Neural progenitor cell (in vitro differentiated cells): ENCODE results near the gene PROSER3. TPM values are rescaled to one million over a fixed set of nuclear protein-coding genes. Genes with fewer than 3 reads are reported as not detected.
A peak's percentile ranks its signal among the peaks of the same experiment; 100 is the strongest.

Experiments used
- DNase-seq: peaks from one replicate; pipeline ENCODE4 v3.0.0-alpha.2; 2016; ENCODE audit warnings: low spot score
- H2AFZ ChIP-seq: fragments of 200-600 bp; sonication (generic); replicated peaks from 2 replicates; pipeline ENCODE4 v1.6.1; 2016; ENCODE audit warnings: antibody characterized with exemption
- H3F3A ChIP-seq: fragments of 200-600 bp; sonication (generic); 2 replicates; pipeline ENCODE4 v1.6.1; 2016; ENCODE audit warnings: antibody characterized with exemption, low read depth
- H3K27ac ChIP-seq: fragments of 200-600 bp; sonication (generic); 2 replicates; pipeline ENCODE4 v1.5.1; 2016; ENCODE audit warnings: mild to moderate bottlenecking
- H3K27me3 ChIP-seq: fragments of 200-600 bp; sonication (generic); 2 replicates; pipeline ENCODE4 v1.6.1; 2016; ENCODE audit warnings: mild to moderate bottlenecking, moderate library complexity
- H3K36me3 ChIP-seq: fragments of 200-600 bp; sonication (generic); 2 replicates; pipeline ENCODE4 v1.5.1; 2016
- H3K4me1 ChIP-seq: fragments of 200-600 bp; sonication (generic); 2 replicates; pipeline ENCODE4 v1.6.1; 2016; ENCODE audit warnings: mixed run types
- H3K4me2 ChIP-seq: fragments of 200-600 bp; sonication (generic); 2 replicates; pipeline ENCODE4 v1.6.1; 2016
- H3K4me3 ChIP-seq: fragments of 200-600 bp; sonication (generic); 2 replicates; pipeline ENCODE4 v1.5.1; 2016
- H3K79me2 ChIP-seq: fragments of 200-600 bp; sonication (generic); 2 replicates; pipeline ENCODE4 v1.6.1; 2016; ENCODE audit warnings: low read depth
- H3K9ac ChIP-seq: fragments of 200-600 bp; sonication (generic); 2 replicates; pipeline ENCODE4 v1.6.1; 2016
- H3K9me3 ChIP-seq: fragments of 200-600 bp; sonication (generic); 2 replicates; pipeline ENCODE4 v1.5.1; 2016; ENCODE audit warnings: low read depth
- H4K20me1 ChIP-seq: fragments of 200-600 bp; sonication (generic); 2 replicates; pipeline ENCODE4 v1.6.1; 2016; ENCODE audit warnings: low read depth
- H3K27ac Mint-ChIP-seq: 3 replicates; pipeline ENCODE4 v1.8.0; 2021; ENCODE audit warnings: mixed read lengths
- H3K27me3 Mint-ChIP-seq: 2 replicates; pipeline ENCODE4 v1.8.0; 2022; ENCODE audit warnings: low read depth, mild to moderate bottlenecking, inconsistent platforms, moderate library complexity, mixed read lengths; ENCODE audit not compliant: insufficient read depth
- H3K36me3 Mint-ChIP-seq: 3 replicates; pipeline ENCODE4 v1.8.0; 2021; ENCODE audit warnings: mixed read lengths
- H3K4me1 Mint-ChIP-seq: 3 replicates; pipeline ENCODE4 v1.8.0; 2021; ENCODE audit warnings: mixed read lengths
- H3K4me3 Mint-ChIP-seq: 3 replicates; pipeline ENCODE4 v1.8.0; 2021; ENCODE audit warnings: mild to moderate bottlenecking, moderate library complexity, mixed read lengths
- H3K9me3 Mint-ChIP-seq: 3 replicates; pipeline ENCODE4 v1.8.0; 2020; ENCODE audit warnings: mixed read lengths
- EZH2 ChIP-seq: fragments of 200-600 bp; sonication (generic); IDR thresholded peaks from 2 replicates; pipeline ENCODE4 v1.6.1; 2017; ENCODE audit warnings: antibody characterized with exemption, mild to moderate bottlenecking, moderate library complexity
- EZH2phosphoT487 ChIP-seq: fragments of 200-600 bp; sonication (generic); IDR thresholded peaks from 2 replicates; pipeline ENCODE4 v1.6.1; 2017; ENCODE audit warnings: antibody characterized with exemption
- total RNA-seq: library from RNA; depleted of rRNA; stranded (reverse); fragments of >200 nt; gene quantifications from 2 replicates; pipeline ENCODE4 v1.2.3, GENCODE V29; 2015; ENCODE audit warnings: low replicate concordance
- TF ChIP-seq, protein P1 (sequence below): fragments of 200-600 bp; sonication (generic); IDR thresholded peaks from 2 replicates; pipeline ENCODE4 v1.5.1; 2017; ENCODE audit warnings: antibody characterized with exemption, mild to moderate bottlenecking

PROSER3 gene
- total RNA-seq, 1 donor from 2014 or later = 7.1 TPM

- H3K4me2 ChIP-seq = no peak overlapping the region
- no peaks in the 10 kb centered on the region for H3K27me3 ChIP-seq
- no peak overlapping the region for H2AFZ ChIP-seq
- H3K9ac ChIP-seq = no peak overlapping the region
- TF ChIP-seq EZH2 (no peak), EZH2phosphoT487 (no peak)
- TF ChIP-seq, protein P1, sequence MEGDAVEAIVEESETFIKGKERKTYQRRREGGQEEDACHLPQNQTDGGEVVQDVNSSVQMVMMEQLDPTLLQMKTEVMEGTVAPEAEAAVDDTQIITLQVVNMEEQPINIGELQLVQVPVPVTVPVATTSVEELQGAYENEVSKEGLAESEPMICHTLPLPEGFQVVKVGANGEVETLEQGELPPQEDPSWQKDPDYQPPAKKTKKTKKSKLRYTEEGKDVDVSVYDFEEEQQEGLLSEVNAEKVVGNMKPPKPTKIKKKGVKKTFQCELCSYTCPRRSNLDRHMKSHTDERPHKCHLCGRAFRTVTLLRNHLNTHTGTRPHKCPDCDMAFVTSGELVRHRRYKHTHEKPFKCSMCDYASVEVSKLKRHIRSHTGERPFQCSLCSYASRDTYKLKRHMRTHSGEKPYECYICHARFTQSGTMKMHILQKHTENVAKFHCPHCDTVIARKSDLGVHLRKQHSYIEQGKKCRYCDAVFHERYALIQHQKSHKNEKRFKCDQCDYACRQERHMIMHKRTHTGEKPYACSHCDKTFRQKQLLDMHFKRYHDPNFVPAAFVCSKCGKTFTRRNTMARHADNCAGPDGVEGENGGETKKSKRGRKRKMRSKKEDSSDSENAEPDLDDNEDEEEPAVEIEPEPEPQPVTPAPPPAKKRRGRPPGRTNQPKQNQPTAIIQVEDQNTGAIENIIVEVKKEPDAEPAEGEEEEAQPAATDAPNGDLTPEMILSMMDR = no peak
- peaks cover 17% of the 10 kb centered on the region for H3K36me3 Mint-ChIP-seq
- no peaks in the 10 kb centered on the region for H3K9me3 ChIP-seq
- H3K27ac Mint-ChIP-seq = no peak overlapping the region
- H3K79me2 ChIP-seq = no peaks in the 10 kb centered on the region
- no peak overlapping the region for H3K4me3 ChIP-seq
- H3K4me1 ChIP-seq = peaks cover 9% of the 10 kb centered on the region
- peaks cover 17% of the 10 kb centered on the region for H4K20me1 ChIP-seq
- H3K4me1 Mint-ChIP-seq = peaks cover 13% of the 10 kb centered on the region
- H3K9me3 Mint-ChIP-seq = no peaks in the 10 kb centered on the region
- no peak for DNase-seq
- no peak overlapping the region for H3K27ac ChIP-seq
- peaks cover 9% of the 10 kb centered on the region for H3K27me3 Mint-ChIP-seq
- H3K4me3 Mint-ChIP-seq = peak overlapping the region; percentile 68
- H3K36me3 ChIP-seq = no peaks in the 10 kb centered on the region
- H3F3A ChIP-seq = peaks cover 37% of the 10 kb centered on the region
These were observed 19.7 kb upstream of the PROSER3 start for GRCh38 chr19:35738021-35738886.

- no peaks in the 10 kb centered on the region for H3K9me3 ChIP-seq
- peak overlapping the region; percentile 68 for H3K4me3 Mint-ChIP-seq
- H4K20me1 ChIP-seq = peaks cover 17% of the 10 kb centered on the region
- no peak for DNase-seq
- no peak overlapping the region for H3K4me3 ChIP-seq
- H3F3A ChIP-seq = peaks cover 37% of the 10 kb centered on the region
- H3K27ac ChIP-seq = no peak overlapping the region
- H3K4me1 ChIP-seq = peaks cover 9% of the 10 kb centered on the region
- peaks cover 7% of the 10 kb centered on the region for H3K27me3 Mint-ChIP-seq
- no peaks in the 10 kb centered on the region for H3K79me2 ChIP-seq
- TF ChIP-seq EZH2phosphoT487 = no peak
- no peak for TF ChIP-seq EZH2
- TF ChIP-seq, protein P1 = no peak
- no peak overlapping the region for H3K27ac Mint-ChIP-seq
- no peak overlapping the region for H3K4me2 ChIP-seq
- H2AFZ ChIP-seq = no peak overlapping the region
- no peaks in the 10 kb centered on the region for H3K36me3 ChIP-seq
- H3K4me1 Mint-ChIP-seq = peaks cover 16% of the 10 kb centered on the region
- peaks cover 16% of the 10 kb centered on the region for H3K36me3 Mint-ChIP-seq
- H3K9me3 Mint-ChIP-seq = no peaks in the 10 kb centered on the region
- H3K27me3 ChIP-seq = no peaks in the 10 kb centered on the region
- no peak overlapping the region for H3K9ac ChIP-seq
These were observed 19.1 kb upstream of the PROSER3 start for GRCh38 chr19:35738887-35739229.

DNA sequence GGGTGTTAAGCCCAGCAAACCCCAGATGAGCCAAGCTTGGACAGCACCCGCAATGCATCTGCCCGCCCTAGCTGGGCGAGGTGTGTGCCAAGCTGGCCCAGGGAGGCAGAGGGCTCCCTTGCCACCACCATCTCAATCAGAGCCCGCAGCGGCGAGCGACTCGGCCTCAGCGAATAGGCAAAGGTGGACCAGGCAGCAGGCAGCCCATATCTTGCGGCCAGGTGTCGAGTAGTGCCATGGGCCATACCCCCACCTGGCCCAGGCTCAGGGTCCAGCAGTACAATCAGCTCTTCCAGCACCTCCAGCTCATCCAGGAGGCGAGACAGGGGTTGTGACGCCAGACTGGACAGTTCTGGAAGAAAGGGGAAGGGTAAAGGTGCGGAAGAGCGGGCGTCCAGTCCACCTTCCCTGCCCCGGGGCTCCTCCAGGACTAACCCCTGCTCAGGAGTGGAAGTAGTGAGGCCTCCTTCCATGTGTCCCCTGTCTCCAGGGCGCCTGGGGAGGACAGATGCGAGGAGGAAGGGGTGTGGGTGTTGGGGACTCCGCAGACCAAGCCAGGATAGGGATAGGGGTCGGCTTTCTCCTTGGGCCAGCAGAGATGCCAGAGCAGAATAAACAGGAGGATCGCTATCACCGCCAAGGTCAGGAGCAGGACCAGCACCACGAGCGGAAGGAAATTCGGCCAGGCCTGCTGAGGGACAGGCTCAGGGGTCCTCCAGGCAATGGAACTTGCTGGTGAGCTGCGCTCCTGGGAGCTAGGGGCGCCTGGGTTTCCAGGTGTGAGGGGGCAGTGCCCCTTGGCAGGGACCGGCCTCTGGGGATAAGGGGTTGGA lies 18.5 kb upstream of the PROSER3 start:
- no peak overlapping the region for H3K27ac Mint-ChIP-seq
- H3K27me3 ChIP-seq = no peaks in the 10 kb centered on the region
- TF ChIP-seq EZH2 = no peak
- TF ChIP-seq, protein P1 = no peak
- no peak for TF ChIP-seq EZH2phosphoT487
- no peaks in the 10 kb centered on the region for H3K79me2 ChIP-seq
- H3K9ac ChIP-seq = no peak overlapping the region
- no peaks in the 10 kb centered on the region for H3K9me3 Mint-ChIP-seq
- H3K36me3 Mint-ChIP-seq = peaks cover 10% of the 10 kb centered on the region
- H3K9me3 ChIP-seq = no peaks in the 10 kb centered on the region
- H3K27ac ChIP-seq = no peak overlapping the region
- peaks cover 20% of the 10 kb centered on the region for H3K4me1 Mint-ChIP-seq
- peak overlapping the region; percentile 89 for H3K4me3 Mint-ChIP-seq
- no peaks in the 10 kb centered on the region for H3K36me3 ChIP-seq
- DNase-seq = no peak
- peaks cover 11% of the 10 kb centered on the region for H3K27me3 Mint-ChIP-seq
- peak overlapping the region; percentile 79 for H3K4me3 ChIP-seq
- peaks cover 41% of the 10 kb centered on the region for H3F3A ChIP-seq
- H2AFZ ChIP-seq = no peak overlapping the region
- H4K20me1 ChIP-seq = peaks cover 17% of the 10 kb centered on the region
- H3K4me1 ChIP-seq = peaks cover 9% of the 10 kb centered on the region
- H3K4me2 ChIP-seq = peak overlapping the region; percentile 92
